Activated CD4-positive, alpha-beta T cell treated with anti-CD3 and anti-CD28 coated beads, Interleukin-2, amount 50 U/mL, for 48 hours (primary cell): ENCODE results near the gene SSTR4.
A peak's percentile ranks its signal among the peaks of the same experiment; 100 is the strongest.
"Not testable (repeated sequence)": the region's sequence is repeated elsewhere in the genome, so short reads cannot be mapped to it uniquely, and the experiment has no call there.

Source experiments
- DNase-seq, 2 experiments: peaks; one replicate each; pipeline ENCODE4 v3.0.0-alpha.2; 2020

SSTR4 gene

DNA sequence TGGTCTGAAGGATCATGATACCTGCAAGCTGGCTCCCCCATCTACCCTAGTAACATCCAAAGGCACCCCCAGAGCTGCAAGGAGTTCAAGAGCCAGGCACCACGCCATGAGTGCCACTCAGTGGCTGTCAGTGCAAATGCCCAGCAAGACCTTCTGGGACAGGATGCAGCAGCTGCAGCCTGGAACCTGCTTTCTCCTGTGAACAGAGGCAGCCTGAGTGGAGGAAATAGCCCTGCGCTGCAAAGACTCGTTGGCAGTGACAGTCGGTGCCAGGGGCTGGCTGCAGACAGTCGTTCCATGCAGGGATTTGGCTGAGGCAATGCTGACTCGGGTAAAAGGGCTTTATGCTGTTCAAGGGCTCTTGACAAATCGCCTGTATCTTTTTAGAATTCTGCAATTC lies 15.7 kb upstream of the SSTR4 start:
- DNase-seq: no peak

DNA sequence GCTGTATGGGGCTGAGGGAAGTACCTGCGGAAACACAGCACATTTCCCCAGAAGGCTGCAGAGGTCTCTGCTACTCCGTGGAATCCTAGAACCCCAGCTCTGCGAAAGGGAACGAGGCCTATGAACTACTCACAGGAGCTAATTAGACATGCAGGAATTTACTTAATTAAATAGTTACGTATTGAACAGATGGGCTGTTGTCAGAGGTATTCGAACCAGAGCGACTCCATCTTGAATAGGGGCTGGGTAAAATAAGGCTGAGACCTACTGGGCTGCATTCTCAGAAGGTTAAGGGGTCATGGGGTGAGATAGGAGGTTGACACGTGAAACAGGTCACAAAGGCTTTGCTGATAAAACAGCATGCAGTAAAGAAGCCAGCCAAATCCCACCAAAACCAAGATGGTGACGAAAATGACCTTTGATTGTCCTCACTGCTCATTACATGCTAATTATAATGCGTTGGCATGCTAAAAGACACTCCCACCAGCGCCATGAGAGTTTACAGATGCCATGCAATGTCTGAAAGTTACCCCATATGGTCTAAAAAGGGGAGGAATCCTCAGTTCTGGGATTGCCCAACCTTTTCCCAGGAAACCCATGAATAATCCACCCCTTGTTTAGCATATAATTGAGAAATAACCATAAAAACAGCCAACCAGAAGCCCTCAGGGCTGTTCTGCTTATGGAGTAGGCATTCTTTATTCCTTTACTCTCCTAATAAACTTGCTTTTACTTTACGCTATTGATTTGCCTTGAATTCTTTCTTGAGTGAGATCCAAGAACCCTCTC lies 14.7 kb upstream of the SSTR4 start:
- no peak for DNase-seq

DNA sequence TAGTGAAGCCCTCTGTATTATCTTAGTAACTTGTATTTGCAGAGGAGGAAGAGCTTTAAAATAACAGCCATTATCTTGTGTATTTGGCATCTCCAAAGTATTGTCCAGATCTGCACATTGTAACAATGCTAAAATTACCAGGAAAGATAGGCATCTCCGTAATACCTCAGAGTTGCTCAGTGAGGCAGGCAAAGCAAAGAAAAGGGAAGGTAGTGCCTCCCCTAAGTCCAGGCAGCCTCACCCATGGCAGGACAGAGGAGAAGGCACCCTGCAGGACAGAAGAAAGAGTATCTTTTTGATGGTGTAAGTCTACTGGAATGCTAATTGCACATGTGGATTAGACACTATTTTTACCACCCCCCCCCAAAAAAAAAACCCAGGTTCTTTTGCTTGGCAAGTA lies 13.6 kb upstream of the SSTR4 start:
- no peak for DNase-seq

DNA sequence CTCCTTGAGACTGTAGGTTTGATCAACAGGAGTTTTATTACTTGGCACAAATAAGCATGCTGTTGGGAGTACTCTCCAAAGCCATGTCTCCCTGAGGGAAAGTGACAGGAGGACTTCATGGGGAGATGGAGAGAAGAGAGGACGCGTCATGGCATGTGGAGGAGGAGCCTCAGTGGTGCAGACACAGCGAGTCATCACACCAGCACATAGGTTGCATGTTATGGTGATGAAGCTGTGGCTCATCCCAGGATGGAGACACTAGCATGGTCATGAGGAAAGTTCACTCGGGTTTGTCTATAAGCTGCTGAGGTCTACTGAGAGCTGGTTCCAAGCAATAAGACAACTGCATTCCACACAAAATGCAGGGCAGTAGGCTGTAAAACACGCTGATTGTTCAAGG lies 13.2 kb upstream of the SSTR4 start:
- DNase-seq: no peak

DNA sequence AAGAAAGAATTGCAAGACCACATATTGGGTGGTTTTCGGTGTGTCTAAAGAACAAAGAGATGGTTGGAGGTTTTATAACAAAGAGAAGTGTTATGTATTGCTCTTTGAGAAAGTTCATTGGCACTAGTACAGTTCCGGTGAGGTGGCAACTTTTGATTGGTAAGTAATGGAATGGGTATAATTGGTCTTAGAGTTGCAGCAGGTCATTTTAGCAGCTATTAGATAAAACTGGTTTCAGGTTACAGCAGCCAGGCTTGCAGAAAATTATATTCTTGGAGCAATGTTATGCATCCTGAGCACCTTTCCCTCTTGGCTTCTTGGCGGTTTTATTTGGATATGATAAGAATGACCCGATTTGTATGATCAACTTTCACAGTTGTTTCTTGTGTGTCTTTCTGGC lies 12.3 kb upstream of the SSTR4 start:
- DNase-seq: no peak

DNA sequence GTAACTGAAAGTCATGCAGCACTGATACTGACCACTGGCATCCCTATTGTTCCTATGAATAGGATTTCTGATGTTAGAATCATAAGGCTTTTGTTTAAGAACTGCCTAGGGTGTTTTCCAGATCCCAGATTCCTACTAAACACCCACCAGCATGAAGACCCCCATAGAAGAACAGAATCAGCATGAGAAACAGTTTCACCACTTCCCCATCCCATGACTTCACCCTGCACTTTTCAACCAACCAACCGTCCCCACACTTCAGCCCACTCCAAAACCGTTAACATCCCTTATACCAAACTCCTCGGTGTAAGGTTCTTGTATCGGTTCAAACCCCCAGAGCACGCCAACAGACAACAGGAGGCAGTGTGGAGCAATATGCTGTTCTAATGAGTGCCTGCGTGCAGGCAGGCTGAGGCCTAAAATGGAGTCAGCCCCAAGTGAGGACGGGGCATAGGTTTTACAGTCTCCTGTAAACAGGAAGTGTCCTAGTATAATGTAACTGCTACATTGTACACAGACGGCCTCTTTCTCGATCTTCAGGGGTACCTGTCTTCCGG lies 11.4 kb upstream of the SSTR4 start:
- DNase-seq: no peak

DNA sequence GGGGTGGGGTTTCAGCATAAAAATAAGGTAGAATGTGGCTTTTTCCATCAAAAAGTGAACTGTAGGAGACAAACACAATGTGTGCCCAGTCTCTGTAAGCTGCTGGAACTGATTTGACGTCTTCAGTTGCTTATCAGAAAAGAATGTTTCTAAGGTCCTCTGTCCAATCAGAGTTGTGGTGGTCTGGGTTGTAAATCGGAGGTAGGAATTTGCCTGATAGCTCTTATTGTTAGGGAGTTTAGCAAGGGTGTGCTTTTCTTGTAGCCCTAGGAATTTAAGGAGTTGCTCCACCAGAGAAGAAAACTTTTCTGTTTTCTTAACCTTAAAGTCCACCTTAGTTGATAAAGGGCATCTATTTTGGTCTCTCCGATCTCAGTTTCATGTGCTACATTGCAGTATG lies 10.4 kb upstream of the SSTR4 start:
- DNase-seq: no peak

DNA sequence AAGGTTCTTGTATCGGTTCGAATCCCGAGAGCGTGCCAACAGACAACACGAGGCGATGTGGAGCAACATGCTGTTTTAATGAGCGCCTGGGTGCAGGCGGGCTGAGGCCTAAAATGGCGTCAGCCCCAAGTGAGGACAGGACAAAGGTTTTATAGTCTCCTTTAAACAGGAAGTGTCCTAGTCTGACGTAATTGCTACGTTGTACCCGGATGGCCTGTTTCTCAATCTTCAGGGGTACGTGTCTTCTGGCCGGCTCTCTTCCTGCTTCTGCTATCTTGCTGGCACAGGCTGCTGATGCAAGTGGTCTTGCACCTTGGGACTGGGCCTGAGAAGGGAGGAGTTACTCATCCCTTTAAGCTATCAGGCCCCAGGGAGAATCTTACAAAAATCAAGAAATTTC lies 9.6 kb upstream of the SSTR4 start:
- not testable (repeated sequence) for DNase-seq

DNA sequence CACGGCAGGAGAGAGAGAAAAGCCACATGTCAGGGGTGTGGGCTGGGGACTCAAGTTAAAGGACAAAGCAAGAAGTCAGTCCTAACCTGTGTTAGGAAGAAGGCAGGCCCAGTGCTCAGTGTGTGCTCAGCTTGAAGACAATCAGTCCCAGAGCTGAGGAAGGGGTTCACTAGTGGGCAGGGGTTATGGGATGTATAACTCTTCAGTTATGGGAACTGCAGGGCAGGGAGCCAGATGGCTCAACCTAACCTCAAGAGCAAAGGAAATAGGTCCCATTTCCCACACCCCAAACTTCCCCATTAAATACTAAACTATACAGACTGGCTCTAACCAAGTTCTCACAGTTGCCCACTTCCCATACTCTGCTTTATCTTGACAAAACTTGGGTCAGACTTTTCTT lies 7.4 kb upstream of the SSTR4 start:
- no peak for DNase-seq

DNA sequence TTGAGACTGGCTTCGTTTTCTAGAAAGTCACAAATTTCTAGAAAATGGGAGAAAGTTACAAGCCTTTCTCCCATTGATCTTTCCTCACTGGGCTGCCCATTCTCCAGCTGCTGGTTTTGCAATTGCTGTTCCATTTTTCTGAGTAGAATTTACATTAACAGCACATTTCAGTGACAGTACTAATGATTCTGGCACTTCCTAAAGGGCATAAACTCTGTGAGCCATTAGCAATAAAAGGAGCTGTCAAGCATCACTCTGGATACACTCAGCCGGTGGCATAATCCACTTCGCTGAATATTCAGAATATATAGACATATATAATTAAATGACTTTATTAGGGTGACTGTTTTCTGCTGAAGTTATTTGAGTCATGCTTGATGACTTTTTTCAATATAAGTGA lies 6.7 kb upstream of the SSTR4 start:
- no peak for DNase-seq

DNA sequence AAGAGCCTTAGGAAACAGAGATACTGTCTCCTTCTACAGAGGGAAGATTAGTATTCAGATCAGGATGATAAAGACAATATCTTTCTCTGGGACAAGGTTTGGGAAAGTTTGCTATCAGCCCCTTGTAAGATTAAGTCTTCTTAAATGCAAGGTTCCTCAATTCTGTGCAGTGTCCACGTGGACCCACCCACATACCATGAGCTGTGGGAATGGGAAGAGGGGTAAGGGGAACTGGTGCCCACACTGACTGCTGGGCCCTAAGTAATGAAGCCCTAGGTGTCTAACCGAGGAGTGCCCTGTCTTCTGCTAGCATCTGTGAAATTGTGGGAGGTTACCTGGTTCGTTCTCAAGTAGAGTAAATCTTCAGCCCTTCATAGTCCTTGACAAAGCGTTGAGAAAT lies 5.8 kb upstream of the SSTR4 start:
- no peak for DNase-seq

DNA sequence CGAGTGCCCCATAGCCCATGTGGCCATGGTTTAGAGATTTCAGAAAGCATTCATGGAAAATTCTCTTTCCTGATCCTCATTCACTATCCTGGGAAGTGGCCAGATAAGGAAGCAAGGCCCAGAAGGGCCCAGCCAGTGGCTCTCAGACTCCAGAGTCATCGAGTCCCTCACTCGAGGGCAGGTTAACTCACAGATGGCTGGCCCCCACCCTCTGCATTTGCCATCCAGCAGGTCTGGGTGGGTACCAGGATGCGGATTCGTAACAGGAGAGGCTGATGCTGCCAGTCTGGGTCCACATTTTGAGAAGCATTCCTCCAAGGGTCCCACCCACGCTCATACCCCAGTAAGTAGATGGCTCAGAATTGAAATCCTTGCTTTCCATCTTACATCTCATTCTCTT lies 3.8 kb upstream of the SSTR4 start:
- no peak for DNase-seq

DNA sequence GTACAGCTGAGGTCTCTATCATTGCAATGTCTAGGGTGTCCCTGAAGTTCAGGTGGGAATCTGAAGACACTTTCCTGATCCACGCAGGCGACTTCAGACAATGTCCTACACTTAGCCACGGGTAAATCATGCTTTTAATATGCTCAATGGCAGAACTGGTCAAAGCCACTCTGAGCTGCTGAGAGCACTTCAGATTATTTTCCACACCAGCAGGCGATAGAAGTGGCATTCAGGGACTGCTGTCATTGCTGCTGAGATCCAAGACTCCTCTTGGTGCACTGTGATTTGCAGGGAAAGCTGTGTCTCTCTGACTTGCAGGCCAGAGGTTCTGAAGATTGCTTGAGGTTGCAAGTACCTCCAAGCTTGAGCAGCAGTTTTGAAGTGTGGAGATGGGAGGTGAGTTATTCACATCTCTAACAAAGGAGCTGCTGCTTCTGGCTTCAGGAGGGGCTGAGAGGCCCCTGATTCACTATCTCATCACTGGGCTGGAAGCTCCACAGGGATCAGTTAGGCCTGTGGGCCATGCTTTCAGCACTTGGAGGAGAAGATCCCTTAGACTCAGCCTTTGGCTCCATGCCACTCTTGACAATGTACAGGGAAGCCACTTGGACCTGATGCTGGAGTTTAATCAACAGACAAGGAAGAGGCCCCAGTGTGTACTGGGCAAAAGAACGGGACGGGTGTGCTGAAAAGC lies 2.9 kb upstream of the SSTR4 start:
- DNase-seq: no peak

DNA sequence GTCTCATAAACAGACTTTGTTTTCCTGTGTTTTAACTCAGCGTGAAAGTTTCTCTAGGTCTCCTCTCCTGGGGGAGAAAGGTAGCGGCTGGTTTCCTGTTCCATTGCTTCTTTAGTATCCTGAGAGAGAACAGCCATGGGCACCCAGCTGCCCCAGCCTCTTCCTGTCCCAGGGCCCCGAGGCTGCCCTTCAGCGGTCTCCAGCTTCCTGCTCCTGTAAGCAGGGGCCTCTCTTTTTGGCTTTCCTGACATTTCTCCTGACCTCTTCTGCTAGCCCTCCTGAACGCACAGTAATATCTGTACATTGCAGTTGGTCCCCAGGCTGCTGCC lies 2.4 kb upstream of the SSTR4 start:
- DNase-seq: no peak

DNA sequence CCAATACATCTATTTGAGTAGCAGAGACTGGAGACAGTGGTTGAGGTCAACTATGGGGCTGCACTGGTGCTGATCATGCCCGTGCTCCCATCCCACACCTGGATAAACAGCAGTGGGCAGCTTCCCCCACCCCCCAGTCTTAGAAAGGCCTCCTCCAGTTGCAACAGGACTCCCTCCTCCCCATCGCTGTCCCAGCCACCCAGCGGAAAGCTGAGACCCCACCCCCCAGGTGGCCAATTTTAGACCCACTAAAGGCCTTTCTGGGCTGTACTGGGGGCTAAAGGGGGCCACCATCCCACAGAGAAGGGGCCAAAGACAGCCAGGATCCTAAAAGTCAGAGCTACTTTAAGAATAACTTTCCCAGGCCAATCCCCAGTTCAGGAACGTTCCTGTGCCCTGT lies 1.2 kb upstream of the SSTR4 start:
- DNase-seq: no peak

DNA sequence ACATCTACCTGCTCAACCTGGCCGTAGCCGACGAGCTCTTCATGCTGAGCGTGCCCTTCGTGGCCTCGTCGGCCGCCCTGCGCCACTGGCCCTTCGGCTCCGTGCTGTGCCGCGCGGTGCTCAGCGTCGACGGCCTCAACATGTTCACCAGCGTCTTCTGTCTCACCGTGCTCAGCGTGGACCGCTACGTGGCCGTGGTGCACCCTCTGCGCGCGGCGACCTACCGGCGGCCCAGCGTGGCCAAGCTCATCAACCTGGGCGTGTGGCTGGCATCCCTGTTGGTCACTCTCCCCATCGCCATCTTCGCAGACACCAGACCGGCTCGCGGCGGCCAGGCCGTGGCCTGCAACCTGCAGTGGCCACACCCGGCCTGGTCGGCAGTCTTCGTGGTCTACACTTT lies 619 bp downstream of the SSTR4 start:
- no peak for DNase-seq

DNA sequence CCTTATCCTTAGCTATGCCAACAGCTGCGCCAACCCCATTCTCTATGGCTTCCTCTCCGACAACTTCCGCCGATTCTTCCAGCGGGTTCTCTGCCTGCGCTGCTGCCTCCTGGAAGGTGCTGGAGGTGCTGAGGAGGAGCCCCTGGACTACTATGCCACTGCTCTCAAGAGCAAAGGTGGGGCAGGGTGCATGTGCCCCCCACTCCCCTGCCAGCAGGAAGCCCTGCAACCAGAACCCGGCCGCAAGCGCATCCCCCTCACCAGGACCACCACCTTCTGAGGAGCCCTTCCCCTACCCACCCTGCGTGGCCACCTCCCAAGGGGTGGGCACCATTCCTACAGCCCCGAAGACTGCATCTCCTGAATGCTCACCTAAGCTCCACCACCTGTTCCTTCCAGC lies 1.3 kb downstream of the SSTR4 start:
- no peak for DNase-seq

DNA sequence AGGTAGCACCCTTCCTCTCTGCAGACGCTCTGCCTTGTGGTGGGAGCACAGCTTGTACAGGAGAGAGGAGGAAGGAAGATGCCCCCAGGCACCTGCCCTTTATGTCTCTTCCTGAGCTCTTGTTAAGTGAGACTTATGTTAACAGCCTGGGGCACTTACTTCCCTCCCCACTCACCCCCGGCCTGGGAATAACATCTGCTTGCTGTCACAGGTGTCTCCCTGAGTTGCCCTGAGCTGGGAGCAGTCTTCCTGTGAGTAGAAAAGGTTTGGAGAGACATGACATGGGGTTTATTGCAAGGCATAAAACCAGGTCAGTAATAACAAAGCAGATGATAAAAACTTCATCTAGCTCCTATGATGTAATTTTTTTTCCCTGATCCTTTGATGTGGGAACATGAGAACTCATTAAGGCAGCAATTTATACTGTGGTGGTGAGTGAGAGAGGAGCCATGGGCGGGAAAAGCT lies 1.9 kb downstream of the SSTR4 start:
- DNase-seq: no peak

DNA sequence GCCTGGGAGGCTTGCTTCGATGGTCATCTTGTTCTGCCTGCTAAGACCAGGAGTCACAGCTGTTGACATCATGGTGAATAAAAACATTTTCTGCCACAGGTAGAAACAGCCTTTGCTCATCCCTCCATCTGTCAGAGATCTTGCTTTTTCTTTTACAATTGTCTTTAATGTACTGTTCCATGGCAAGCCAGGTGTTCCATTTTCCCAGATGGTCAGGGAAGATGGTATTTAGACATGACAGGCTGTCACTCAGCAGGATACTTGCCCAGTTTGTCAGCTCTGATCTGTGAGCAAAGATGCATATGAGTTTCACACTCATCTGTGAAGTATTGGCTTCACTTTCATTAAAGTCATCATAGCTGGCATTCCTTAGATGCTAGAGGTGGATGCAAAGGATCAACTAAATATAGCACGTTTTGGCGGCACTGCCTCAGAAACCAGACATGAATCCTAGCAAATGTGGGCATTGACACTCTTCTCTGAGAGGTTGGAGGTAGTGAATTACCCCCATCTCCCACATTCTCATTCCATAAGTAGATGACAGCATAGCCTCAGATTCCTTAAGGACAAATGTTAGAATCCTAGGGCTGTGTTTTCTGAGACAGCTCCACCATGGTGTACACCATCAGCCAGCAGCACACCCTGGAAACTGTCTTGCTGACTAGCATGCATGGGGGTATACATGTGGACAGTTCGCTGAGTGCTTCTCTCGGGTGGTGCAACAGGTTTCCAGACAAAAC lies 4.2 kb downstream of the SSTR4 start:
- DNase-seq: no peak

DNA sequence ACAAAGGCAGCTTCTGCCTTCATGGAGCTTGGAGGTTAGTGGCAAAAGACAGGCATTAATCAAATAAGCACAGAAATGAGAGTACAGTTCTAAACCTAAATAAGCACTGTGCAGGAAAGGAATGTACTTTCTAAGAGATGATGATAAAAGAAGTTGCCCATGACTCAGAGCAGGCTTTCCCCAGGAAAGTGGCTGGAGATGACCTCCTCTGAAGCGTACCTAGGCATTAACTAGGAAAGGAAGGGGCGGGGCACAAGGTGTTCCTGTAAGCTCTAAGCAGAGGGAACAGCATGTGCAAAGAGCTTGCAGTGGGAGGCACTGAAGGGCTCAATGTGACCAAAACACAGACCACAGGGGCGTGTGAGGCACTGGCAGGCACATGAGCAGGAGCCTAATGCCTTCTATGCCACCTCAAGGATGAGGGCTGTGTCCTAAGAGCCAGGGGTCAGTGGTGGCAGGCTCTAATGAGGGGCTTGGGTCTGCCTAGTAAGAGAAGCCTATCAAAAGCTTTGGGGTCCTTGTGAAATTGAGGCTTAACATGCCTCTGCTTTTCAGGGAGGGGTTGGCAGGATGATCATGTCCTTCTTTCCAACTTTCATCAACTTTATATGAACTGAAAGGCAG lies 4.9 kb downstream of the SSTR4 start:
- no peak for DNase-seq

DNA sequence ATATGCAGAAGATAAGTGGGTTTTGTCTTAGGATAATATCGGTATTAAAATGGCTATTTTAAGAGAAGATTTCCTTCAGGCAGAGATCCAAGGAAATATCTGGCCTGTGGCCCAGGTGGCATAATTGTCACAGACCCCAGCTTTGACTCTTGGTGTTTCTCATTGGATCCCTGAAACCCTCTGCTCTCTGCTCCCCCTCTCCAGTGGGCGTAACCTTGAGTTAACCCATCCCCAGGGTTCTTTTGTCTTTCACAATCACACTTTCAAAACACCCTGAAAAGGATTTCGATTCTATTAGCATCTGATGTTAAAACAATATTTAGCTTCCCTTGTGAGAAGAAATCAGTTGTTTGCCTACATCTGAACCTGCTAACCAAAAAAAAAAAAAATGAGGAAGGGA lies 7.2 kb downstream of the SSTR4 start:
- no peak for DNase-seq

DNA sequence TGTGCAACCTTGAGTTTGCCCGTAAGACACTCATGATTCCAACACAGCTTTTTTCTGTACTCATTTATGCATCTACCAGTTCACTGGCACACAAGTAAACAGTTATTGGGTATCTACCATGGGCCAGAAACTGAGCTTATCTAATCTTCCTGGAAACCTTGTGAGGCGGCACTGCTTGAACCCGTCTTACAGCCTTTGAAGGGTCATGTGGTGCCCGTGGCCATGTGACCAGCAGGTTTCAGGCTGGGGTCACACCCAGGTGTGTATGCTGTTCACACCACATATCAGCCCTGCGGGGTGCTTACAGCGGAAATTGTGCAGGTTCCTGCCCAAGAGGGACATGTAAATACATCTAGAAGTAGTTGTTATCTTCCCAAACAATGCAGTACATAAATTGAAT lies 8.3 kb downstream of the SSTR4 start:
- peak in 1 of 2 experiments; percentile 11 for DNase-seq

DNA sequence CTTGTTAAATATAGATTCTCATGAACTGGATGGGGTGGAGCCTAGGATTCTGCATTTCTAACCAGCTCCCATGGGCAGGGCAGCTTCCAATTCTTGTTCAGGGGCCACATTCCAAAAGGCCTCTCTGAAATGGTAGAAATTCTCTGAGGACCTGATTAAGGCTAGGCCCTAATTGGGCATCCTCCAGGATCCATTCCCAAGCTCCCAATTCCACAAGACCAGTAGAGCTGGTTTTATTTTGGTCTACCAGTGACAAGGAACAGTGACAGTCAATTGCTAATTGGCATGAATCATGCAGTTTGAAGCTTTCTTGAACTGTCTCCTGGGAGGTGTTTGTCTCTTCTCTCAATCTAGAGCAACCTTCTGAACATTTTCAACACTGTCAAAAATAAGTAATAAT lies 11.3 kb downstream of the SSTR4 start:
- DNase-seq: no peak
